ENCODE data around the gene RBPMS2. TPM values are rescaled to one million over a fixed set of nuclear protein-coding genes. Genes with fewer than 3 reads are reported as not detected.

The RBPMS2 gene
- total and polyA plus RNA-seq, 4 donors: 0.42 to 7.9 (median 2.4) TPM

- TF ChIP-seq NR2F2 (IDR thresholded peaks at IDR 0.05) (no peak), TAF1 (conservative IDR thresholded peaks at IDR 0.05) (no peak), RAD21 (IDR thresholded peaks at IDR 0.05) (no peak), YY1 (IDR thresholded peaks at IDR 0.05) (no peak), FOXA1 (IDR thresholded peaks at IDR 0.05) (no peak), ATF3 (IDR thresholded peaks at IDR 0.05) (no peak), ZBTB33 (IDR thresholded peaks at IDR 0.05) (no peak), SP1 (IDR thresholded peaks at IDR 0.05) (no peak), FOXA2 (IDR thresholded peaks at IDR 0.05) (no peak), HNF4G (IDR thresholded peaks at IDR 0.05) (no peak), CTCF (IDR thresholded peaks at IDR 0.05; ENCODE audit: low read depth, low read length, missing input control) (no peak), GABPA (IDR thresholded peaks at IDR 0.05 in 1 of 2, conservative IDR thresholded peaks at IDR 0.05 in 1 of 2) (no peak), REST (IDR thresholded peaks at IDR 0.05) (no peak), JUND (IDR thresholded peaks at IDR 0.05) (no peak), MAX (IDR thresholded peaks at IDR 0.05) (no peak), EGR1 (IDR thresholded peaks at IDR 0.05; ENCODE audit: low read depth in 2 of 2) (no peak), RXRA (IDR thresholded peaks at IDR 0.05) (no peak), HNF4A (conservative IDR thresholded peaks at IDR 0.05) (no peak)
- Histone ChIP-seq H3K27me3 (ENCODE audit: control insufficient read depth in 4 of 4, insufficient read depth in 4 of 4, low read length in 3 of 4) (no peaks in the 10 kb centered on the region), H3K4me3 (ENCODE audit: low read depth in 1 of 3, low read length in 3 of 3) (peak overlapping the region in 2 of 3 donors; percentile 47 to 88), H3K4me1 (ENCODE audit: control insufficient read depth in 4 of 4, insufficient read depth in 4 of 4, low read length in 3 of 4) (peaks cover 0 to 9% (median 6%) of the 10 kb centered on the region in 4 donors), H3K9me3 (ENCODE audit: control insufficient read depth in 4 of 4, low read length in 3 of 4) (no peaks in the 10 kb centered on the region), H3K9ac (ENCODE audit: low read depth in 1 of 2, low read length in 2 of 2) (no peak overlapping the region), H3K36me3 (ENCODE audit: control insufficient read depth in 4 of 4, insufficient read depth in 3 of 4, low read depth in 1 of 4, low read length in 3 of 4) (no peaks in the 10 kb centered on the region), H3K27ac (ENCODE audit: low read depth in 1 of 2, low read length in 2 of 2) (peak overlapping the region; percentile 24 to 45)
- DNase-seq (ENCODE audit: low spot score): no peak
- 1% methylated on average over 115 of the region's 115 CpGs for WGBS
Measured at GRCh38 chr15:64774629-64775493, 528 bp downstream of the RBPMS2 start.

All from liver (tissue), 9 donors.